BE2C (cell line): ENCODE measurements around the gene SMYD2.

Source experiments
- DNase-seq: peaks from one replicate; pipeline ENCODE4 v3.0.0-alpha.2; 2020
- H3K27me3 ChIP-seq: fragments of 250-450 bp; sonication (Bioruptor Pico); 2 replicates; pipeline ENCODE4 v1.5.1; 2020; ENCODE audit warnings: mild to moderate bottlenecking
- H3K36me3 ChIP-seq: fragments of 250-450 bp; sonication (Bioruptor Pico); 2 replicates; pipeline ENCODE4 v1.5.1; 2020; ENCODE audit warnings: mild to moderate bottlenecking
- H3K4me1 ChIP-seq: fragments of 250-450 bp; sonication (Bioruptor Pico); 2 replicates; pipeline ENCODE4 v1.5.1; 2020
- H3K4me3 ChIP-seq: 2 replicates; pipeline ENCODE4 v1.5.1; 2011; ENCODE audit warnings: low read depth, low read length
- H3K9me3 ChIP-seq: fragments of 250-450 bp; sonication (Bioruptor Pico); 2 replicates; pipeline ENCODE4 v1.5.1; 2020
- CTCF ChIP-seq: IDR thresholded peaks from 2 replicates; pipeline ENCODE4 v1.5.1; 2012; ENCODE audit warnings: mild to moderate bottlenecking, low read depth, low read length

The SMYD2 gene

DNA sequence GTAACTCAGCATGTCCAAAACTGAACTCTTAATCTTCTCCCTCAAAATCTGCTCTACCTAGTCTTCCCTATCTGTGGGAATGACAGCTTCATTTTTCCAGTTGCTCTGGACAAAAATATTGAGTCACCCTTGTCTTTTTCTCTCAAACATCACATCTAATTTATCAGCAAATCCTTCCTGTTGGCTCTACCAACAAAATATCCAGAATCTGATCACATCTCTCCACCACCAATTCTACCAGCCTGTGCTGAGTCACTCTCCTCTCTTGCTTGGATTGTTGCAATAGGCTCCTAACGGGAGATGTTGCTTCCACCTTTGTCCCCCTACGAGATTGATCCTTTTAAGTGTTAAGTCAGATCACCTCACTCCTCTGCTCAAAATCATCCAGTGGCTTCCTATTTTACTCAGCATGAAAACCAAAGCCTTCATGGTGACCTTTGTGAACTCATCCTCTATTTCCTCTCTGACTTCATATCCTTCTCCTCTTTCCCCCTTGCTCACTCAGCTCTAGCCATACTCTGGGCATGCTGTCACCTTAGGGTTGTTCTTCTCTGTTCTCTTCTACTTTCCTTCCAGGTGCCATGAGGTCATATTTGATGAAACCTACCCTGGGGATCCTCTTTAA is 21.5 kb upstream of the SMYD2 start:
- no peak for TF ChIP-seq CTCF
- H3K27me3 ChIP-seq, result no peaks in the 10 kb centered on the region

DNA sequence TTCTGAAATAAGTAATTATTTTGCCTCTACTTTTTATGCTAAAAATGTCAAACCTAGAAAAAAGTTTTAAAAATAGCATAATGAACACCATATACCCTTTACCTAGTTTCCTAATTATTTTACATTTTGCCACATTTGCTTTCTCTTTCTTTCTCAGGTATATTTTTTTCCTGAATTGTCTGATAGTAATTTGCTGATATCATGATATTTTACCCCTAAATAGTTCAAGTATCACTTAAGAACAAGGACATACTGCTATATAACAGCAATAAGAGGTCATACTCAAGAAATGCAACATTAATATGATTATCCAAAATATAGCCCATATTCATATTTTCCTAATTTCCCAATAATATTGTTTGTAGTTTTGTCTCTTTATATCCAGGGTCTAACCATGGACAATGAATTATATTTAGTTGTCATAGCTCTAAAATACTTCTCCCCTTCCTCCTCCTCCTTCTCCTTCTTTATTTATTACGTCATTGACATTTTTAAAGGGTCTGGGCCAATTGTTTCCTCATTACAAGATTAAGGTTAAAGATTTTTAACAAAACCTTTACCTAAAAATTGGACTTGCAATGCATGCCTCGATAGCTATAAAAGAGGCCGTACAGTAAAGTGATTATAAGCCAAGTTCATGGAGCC is 20.3 kb upstream of the SMYD2 start:
- Histone ChIP-seq H3K4me3 (no peak overlapping the region), H3K27me3 (no peaks in the 10 kb centered on the region), H3K4me1 (no peaks in the 10 kb centered on the region), H3K9me3 (no peaks in the 10 kb centered on the region), H3K36me3 (no peaks in the 10 kb centered on the region)
- no peak for DNase-seq
- TF ChIP-seq CTCF, result no peak

More for the DNA sequence above, 21.5 kb upstream of the SMYD2 start:
- H3K9me3 ChIP-seq, result no peaks in the 10 kb centered on the region
- DNase-seq, result no peak
- no peak overlapping the region for H3K4me3 ChIP-seq
- no peaks in the 10 kb centered on the region for H3K4me1 ChIP-seq
- H3K36me3 ChIP-seq, result no peaks in the 10 kb centered on the region

GRCh38 chr1:214261206-214262123 is 19.5 kb upstream of the SMYD2 start:
- peak; percentile 90 for DNase-seq
- Histone ChIP-seq H3K4me3 (peak overlapping the region; percentile 38), H3K9me3 (no peaks in the 10 kb centered on the region), H3K36me3 (no peaks in the 10 kb centered on the region), H3K4me1 (no peaks in the 10 kb centered on the region), H3K27me3 (no peaks in the 10 kb centered on the region)
- TF ChIP-seq CTCF, result peak; percentile 100

DNA sequence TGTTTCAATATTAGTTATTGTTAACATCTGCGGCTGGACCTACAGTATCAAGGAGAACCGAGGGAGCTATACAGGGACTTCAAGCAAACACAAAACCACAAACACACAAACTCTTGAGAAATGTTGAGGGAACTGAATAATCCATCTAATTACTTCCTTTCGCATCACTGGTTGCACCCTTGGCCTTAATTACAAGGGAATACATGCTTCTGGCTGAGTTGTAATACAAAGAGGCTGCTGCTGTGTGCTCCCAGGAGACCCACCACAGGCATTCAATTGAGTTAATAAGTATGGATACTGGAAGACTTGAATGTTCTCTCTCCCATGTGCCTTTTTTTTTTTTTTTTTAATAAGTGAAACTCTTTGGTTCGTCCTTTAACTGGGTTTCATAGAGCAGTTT is 16.8 kb upstream of the SMYD2 start:
- no peaks in the 10 kb centered on the region for H3K9me3 ChIP-seq
- DNase-seq, result no peak
- no peak overlapping the region for H3K4me3 ChIP-seq
- H3K27me3 ChIP-seq, result no peaks in the 10 kb centered on the region
- no peaks in the 10 kb centered on the region for H3K4me1 ChIP-seq
- H3K36me3 ChIP-seq, result no peaks in the 10 kb centered on the region
- no peak for TF ChIP-seq CTCF

- Histone ChIP-seq H3K4me1 (no peaks in the 10 kb centered on the region), H3K4me3 (no peak overlapping the region), H3K27me3 (no peaks in the 10 kb centered on the region), H3K36me3 (no peaks in the 10 kb centered on the region), H3K9me3 (no peaks in the 10 kb centered on the region)
- no peak for TF ChIP-seq CTCF
- no peak for DNase-seq
Measured at GRCh38 chr1:214264976-214265375, 16.0 kb upstream of the SMYD2 start.
